ENCODE results near the gene CNKSR1.

The CNKSR1 gene, protein sequence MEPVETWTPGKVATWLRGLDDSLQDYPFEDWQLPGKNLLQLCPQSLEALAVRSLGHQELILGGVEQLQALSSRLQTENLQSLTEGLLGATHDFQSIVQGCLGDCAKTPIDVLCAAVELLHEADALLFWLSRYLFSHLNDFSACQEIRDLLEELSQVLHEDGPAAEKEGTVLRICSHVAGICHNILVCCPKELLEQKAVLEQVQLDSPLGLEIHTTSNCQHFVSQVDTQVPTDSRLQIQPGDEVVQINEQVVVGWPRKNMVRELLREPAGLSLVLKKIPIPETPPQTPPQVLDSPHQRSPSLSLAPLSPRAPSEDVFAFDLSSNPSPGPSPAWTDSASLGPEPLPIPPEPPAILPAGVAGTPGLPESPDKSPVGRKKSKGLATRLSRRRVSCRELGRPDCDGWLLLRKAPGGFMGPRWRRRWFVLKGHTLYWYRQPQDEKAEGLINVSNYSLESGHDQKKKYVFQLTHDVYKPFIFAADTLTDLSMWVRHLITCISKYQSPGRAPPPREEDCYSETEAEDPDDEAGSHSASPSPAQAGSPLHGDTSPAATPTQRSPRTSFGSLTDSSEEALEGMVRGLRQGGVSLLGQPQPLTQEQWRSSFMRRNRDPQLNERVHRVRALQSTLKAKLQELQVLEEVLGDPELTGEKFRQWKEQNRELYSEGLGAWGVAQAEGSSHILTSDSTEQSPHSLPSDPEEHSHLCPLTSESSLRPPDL

DNA sequence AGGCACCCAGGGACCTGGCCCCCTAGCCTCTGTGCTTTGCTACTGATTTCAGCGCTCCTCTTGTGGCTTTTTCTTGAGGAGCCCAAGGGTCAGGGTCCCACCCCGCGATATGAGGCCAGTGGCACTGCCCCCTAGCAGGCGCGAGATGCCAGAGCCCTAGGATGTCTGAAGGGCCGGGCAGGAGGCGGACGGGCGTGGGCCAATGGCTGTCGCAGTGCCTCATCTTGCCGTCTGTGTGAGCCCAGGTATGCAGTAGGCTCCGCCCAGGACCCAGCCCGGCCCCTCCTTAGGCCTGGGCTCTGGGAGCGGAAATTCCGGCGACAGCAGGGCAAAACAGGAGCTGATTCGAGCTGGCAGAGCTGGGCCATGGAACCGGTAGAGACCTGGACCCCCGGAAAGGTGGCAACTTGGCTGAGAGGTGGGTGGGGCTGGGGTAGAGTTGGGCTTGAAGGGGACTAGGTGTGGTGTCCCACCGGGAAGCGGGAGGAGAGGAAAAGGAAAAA lies at the start of gene CNKSR1:
TSS of gene CNKSR1 (plus strand) at position 310 of the 503 bp plus-strand sequence. CDS start at position 367, 57 bp downstream.
- no peak for DNase-seq (ENCODE audit: low read depth, low spot score)

DNA sequence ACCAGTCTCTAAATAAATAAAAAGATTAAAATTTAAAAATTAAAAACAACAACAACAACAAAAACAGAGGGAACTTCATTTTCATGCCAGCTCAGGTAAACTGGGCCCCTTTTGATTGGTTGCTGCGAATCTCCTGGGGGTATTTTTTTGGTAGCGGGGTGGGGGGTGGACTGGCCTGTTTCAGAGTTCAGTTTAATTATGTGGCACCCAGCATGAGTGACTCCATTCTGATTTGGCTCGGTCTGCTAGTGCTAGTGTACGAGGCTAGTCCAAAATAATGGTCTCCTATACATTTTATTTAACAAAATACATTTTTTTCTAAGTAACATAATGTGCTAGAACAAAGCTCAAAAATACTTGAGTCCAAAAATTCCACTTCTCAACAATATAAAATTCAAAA lies 47.5 kb upstream of the CNKSR1 start:
- DNase-seq (ENCODE audit: low read depth, low spot score), result no peak

DNA sequence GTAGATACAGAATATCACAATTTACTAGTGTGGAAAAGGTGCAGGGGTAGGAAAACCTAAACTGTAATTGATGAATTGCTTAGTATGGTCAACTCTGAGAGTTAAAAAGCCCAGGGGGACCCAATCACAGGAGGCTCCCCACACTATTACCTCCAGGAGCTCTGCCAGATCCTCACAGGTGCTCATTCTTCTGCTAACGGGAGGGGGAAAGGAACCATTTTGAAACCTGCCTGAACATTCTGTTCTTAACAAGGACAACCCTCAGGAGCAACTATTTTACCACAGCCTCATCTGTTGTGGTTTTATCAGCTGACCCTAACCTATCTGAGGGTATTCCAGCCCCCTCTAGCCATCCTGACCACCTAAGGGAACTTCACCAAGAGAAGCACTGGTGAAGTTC lies 46.6 kb upstream of the CNKSR1 start:
- no peak for DNase-seq (ENCODE audit: low read depth, low spot score)

DNA sequence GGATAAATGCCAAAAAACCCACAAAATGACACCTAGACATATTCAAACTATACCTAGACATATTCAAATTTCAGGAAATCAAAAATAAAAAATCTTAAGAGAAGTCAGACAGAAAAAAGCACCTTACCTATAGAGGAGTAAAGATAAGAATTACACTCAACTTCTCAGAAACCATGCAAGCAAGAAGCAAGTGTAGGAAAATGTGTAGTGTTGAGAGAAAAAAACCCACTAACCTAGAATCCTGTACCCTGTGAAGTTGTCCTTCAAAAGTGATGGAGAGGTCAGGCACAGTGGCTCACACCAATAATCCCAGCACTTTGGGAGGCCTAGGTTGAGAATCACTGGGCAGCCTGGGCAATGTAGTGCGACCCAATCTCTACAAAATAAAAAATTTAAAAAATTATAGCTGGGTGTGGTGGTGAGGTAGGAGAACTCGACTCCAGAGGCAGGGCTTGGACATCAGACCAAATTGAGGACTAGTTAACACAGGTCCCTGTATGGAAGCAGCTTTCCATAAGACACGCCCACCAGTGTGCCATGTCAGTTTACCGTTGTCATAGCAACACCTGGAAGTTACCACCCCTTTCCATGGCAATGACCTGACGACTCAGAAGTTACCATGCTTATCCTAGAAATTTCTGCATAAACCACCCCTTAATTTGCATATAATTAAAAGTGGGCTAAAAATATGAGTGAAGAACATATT lies 45.0 kb upstream of the CNKSR1 start:
- no peak for DNase-seq (ENCODE audit: low read depth, low spot score)

DNA sequence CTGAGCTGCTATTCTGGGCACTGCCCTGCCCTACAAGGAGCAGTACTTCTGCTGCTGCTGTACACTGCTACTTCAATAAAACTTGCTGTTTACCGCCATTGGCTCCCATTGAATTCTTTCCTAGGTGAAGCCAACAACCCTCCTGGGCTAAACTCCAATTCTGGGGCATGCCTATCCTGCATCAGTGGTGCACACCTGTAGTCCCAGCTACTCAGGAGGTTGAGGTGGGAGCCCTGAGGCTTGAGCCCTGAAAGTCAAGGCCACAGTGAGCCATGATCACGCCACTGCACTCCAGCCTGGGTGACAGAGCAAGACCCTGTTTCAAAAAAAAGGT lies 44.5 kb upstream of the CNKSR1 start:
- DNase-seq (ENCODE audit: low read depth, low spot score), result no peak

DNA sequence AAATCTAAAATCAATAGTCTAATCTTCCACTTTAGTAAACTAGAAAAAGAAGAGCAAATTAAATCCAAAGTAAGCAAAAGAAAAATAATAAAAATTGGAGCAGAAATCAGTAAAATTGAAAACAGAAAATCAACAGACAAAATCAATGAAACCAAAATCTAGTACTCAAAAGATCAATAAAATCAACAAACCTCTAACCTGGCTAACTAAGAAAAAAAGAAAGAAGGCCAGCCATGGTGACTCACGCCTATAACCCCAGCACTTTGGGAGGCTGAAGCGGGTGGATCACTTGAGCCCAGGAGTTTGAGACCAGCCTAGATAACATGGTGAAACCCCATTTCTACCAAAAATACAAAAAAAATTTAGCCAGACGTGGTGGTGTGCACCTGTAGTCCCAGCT lies 42.8 kb upstream of the CNKSR1 start:
- DNase-seq (ENCODE audit: low read depth, low spot score), result no peak

DNA sequence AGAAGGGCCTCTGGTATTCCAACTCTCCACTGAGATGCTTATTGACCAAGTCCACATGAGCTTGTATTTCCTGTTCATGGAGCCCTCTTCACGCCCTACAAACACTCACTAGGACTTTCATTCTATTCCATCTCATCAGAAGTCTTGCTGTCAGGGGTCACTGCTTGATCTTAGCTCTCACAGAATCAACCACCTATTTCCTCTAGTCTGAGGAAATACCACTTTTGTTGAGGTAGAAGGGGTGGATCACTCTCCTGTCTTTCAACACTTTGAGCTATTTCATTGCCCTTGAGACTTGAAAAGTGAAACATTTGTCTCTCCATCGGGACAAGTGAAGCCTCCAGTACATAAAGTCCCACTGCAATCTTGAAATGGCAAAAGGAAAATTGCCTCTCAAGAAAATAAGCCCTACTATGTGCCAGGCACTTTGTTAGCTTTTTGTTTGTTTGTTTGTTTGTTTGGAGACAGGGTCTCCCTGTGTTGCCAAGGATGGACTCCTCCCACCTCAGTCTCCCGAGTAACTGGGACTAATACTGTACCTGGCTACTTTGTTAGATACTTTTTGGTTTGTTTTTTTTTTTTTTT lies 38.2 kb upstream of the CNKSR1 start:
- no peak for DNase-seq (ENCODE audit: low read depth, low spot score)

DNA sequence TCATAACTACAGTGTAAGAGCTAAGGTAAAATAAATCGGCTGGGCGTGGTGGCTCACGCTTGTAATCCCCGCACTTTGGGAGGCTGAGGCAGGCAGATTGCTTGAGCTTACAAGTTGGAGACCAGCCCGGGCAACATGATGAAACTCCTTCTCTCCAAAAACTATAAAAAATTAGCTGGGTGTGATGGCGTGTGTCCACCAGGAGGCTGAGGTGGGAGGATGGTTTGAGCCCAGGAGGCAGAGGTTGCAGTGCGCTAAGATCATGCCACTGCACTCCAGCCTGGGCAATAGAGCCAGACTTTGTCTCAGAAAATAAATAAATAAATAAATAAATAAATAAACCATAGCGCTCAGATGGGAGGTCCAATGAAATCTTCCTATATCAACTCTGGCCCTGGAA lies 35.1 kb upstream of the CNKSR1 start:
- DNase-seq (ENCODE audit: low read depth, low spot score), result no peak

DNA sequence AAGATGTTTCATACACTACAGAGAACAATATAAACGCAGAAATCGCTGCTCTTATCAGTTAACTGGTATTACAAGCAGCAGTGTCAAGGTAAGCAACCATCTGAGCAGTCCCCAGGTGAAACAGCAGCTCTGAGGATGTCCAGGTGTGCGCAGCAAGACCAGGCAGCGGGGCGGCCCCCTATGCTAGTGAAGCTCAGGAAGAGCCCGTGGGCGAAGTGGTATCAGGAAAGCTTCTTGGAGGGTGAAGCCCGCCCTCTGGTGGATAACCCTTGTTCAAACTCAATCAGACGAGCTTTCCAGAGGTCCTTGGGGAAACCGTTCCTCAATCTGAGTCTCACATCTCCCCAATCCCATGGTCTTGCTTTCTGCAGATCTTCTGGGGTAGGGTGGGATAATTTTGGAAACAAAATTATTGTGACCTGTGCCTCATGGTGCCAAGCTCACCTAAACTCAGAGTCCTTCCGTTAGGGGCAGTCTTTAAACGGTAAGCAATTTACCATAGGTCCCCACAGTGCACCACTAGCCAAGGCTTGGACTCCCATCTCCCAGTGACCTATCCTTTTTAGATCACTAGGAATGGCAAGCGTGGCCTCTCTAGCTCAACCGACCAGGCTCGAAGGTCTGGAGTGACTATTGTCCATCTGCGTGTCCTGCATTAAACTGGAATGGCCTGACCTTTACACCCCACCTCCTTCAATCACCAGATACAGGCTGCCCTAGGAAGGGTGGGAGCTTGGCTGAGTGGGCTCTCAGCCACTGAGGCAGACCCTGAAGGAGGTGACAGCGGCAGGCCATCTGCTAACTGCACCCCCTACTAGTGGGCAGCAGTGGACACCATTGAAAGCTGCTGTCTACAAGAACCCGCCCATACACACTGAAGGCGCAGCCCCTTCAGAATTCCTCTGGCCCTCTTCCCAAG lies 32.0 kb upstream of the CNKSR1 start:
- peak; percentile 29 for DNase-seq (ENCODE audit: low read depth, low spot score)

DNA sequence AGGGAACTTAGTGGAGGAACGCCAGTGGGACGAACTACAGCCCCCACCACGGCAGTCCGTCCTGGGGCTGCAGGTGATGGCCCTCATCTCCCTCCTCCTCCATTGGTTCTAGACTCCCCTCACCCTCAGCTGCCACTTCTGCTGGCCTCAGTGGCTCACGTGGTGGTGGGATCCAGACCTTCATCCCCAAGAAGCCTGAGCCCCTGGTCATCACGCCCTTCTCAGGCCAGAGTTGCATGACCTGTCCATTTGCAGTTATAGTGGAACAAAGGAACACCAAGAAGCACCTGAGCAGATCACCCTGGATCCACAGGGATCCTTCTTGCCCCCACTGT lies 31.4 kb upstream of the CNKSR1 start:
- no peak for DNase-seq (ENCODE audit: low read depth, low spot score)

DNA sequence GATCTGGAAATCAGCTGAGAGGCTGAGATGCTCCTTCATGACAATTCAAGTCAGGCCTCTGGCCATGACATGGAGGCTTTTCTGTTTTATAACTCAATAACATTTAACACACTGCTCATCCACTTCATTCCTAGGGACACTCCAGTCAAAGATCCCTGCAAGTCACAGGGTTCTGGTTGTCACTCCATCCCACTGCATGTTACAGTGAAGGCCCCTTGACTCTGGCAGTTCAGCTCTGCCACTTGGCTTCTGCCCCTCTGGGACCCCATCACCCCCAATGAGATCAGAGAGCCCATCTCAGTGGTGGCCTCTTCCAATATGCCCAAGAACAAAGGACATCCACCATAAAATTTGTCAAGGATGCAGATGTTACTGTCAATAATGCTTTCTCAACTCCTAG lies 28.4 kb upstream of the CNKSR1 start:
- DNase-seq (ENCODE audit: low read depth, low spot score), result no peak

DNA sequence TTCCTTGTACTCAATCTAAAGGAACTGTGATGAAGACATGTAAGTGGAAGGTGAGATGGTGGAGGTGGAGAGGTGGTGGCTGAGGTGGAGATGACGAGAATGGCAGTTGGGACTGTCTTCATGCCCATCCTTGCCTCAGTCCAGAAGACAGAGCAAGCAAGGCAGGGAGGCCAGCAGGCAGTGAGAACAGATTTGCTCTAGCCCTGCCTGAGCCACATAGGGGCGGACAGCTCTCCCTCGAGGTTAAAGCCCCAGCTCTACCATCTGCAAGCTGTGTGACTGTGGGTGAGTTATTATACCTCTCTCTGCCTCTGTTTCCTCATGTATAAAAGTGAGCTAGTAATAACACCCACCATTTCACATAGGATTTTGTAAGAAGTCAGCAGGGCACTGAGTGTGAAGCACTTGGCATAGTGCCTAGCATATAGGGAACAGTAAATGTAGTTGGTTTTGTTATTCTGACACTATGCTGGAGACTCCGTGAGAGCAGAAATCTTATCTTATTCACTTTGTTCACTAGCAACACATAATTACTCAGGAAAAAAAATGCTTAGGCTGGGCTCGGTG lies 23.2 kb upstream of the CNKSR1 start:
- DNase-seq (ENCODE audit: low read depth, low spot score), result no peak

DNA sequence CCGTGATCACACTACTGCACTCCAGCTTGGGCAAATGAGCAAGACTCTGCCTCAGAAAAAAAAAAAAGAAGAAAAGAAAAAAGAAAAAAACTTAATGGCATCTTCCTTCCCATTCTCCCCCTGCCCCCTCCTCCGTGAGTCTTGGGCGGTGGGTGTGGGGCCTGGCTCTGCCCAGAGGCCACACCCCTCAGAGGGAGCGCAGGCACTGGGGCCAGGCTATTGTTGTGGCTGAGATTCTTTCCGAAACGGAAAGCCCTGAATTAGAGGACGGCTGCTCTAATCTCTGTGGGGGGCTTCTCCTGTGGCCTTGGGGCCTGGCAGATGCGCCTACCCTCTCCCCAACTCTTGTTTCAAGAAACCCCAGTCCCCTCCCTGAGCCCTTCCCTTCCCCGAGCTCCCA lies 22.5 kb upstream of the CNKSR1 start:
- no peak for DNase-seq (ENCODE audit: low read depth, low spot score)

DNA sequence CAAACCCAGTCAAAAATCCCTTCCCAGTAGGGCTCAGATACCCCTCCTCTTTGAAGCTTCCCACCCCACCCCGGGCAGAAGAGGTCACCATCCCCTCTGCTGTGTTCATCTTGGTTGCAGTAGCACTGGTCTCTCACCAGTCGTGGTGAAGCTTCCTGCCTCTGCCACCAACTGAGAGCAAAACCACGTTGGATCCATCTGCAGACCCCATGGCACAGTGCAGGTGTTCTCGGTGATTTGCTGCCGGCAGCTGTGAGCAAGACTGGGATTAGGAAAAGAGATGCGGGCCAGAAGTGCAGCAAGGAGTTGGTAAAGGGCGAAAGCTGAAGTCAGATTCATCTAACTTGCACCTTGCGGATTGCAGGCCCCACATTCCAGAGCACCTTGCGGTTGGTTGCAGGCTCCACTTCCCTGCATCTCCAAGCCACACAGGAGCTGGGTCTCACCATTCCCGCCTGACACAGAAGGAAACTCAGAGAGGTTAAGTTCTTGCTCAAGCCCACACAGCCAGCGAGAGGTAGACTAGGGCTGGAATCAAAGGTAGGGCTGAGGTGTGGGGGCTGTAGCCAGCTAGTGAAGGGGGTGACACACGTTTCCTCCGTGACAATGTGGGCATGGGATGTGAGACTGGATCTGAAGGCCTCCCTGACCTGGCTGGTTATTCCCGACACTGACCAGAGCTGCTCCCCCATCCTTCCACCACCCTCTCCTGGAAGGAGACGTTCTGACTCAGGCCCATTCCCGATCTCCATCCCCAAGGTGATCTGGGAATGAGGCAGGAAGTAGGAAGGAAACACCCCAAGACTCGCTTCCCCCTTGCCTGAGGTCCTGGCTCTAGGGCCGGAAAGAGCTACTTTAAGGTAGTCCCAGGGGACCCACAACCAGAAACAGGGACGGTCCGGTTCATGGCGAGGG lies 21.7 kb upstream of the CNKSR1 start:
- no peak for DNase-seq (ENCODE audit: low read depth, low spot score)

DNA sequence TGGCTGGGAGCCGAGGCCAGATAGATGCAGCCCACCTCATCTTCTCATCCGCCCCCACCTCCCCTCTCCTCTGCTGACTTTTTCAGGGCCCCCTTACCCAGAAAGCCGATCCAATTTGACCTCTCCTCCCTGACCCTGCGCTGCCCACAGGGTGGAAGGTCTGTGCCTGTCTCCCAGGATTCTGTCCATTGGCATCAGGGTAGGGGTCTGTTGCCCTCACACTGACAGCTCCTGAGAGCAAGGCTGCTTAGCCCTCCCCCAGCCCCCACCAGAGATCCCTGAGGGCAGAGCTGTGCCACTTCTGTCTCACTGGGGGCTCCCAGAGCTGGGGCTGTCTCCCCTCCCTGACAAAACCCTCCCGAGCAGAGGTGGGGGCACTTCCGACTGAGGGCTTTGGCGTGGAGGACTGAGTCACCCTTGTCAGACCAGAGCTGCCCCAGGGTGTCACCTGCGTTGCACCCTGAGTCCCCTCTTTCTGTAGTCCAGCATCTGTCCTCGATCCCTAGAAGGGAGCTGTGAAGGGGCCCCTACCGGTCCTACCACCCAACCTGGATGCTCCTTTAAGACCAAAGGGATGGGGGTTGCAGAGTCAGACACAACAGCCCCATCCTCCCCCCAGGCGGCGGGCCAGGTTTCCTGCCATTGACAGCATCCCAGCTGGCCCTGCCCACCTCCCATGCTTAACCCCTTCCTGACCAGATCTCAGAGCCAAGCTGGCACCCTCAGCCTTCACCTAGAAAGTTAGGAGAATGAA lies 20.8 kb upstream of the CNKSR1 start:
- no peak for DNase-seq (ENCODE audit: low read depth, low spot score)

DNA sequence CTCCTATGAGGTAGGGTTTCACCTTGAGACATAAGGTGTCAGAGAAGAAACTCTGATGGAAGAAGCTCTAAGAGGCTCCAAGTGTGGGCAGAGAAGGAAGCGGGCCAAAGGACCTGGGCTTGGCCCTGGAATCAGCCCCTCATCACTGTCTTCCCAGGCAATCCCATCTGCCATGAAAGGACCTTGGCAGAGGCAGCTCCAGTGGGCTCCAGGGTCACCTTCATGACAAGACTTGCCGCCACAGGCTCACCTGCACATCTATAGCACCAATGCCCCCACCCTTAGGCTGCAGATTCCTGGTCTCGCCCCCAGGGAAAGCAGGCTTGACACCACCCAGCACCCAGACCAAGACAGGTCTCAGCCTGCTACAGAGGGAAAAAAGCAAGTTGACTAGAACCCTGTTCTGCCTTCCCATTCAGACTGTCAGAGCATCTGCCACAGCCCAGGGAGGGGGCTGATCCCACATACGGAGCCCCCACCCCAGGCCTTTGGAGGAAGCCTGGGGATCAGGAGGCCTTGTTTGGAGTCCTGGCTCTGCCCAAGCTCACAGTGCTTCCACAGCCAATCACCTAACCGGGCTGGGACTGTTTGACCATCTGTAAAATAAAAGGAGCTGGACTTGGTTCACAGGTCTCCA lies 18.9 kb upstream of the CNKSR1 start:
- no peak for DNase-seq (ENCODE audit: low read depth, low spot score)

DNA sequence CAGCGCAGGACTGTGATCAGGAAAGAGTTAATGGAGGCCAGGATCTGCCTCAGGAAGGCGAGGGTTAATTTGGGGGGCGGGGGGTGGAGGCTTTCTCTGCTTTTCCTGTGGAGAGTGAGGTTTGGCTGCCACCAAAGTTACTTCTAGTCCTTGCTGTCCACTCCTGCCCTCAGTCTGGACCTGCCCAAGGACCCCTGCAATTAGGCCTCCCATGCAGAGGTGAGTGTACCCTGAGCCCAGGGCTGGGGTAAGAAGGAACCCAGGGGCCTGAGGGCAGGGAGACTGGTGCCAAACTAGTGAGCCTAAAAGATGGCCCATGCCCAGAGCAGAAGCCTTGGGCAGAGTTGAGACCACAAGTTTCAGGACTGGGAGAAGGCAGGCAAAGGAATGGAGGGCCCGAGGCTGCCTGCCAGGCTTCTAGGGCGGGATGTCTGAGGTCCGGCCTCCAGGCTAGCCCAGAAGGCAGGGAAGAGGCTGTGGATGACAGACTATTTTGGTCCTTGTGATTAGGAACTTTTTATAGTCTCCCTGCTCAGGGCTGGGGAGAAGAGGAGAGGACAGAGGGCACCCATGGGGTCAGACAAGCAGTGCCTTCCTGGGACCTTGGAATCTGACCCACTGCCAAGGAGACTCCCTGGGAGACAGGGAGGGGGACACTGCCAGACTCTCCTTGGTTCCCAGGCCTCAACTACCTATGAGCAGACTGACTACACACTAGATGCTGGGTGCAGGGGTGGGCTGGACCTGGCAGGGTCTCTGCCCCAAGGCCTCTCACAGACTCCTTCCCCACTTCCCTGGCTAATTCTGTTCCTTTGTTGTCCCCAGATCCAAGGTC lies 18.2 kb upstream of the CNKSR1 start, which contains the start of gene FAM110D:
TSS of gene FAM110D (plus strand) at position 172 of the 835 bp plus-strand sequence. CDS start 2,213 bp downstream, outside the sequence.
- no peak for DNase-seq (ENCODE audit: low read depth, low spot score)

DNA sequence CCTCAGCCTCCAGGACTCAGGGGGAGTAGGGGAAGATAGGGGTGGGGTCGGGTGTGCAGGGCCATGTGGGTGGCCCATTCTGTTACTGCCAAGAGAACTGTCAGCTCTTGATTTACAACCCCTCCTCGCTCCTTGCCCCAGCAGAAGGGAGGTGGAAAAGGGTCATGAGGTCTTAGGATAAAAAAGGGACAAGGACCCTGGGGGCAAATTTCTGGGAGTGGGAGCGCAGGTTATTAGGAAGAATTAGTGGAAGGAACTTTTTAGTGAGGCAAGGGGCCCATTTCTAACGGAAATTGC lies 17.6 kb upstream of the CNKSR1 start:
- DNase-seq (ENCODE audit: low read depth, low spot score), result no peak

Data from activated naive CD8-positive, alpha-beta T cell treated with anti-CD3 and anti-CD28 coated beads, Interleukin-2, amount 50 U/mL, for 16 hours (primary cell).